Endometrial microvascular endothelial cells (primary cell): ENCODE data around the gene ARMC6. TPM values are rescaled to one million over a fixed set of nuclear protein-coding genes. Genes with fewer than 3 reads are reported as not detected.

Experiments used
- in situ Hi-C: cut with HindIII; loops from 2 replicates; pipeline ENCODE4 v1.10.0; 2017; ENCODE audit warnings: low sequenced_read_pairs, low pct_unique_long_range_greater_than_20kb; ENCODE audit errors: inconsistent ontology term
- total RNA-seq: library from RNA; depleted of rRNA; stranded (reverse); fragments of >200 nt; gene quantifications from one replicate; pipeline ENCODE4 v1.2.3, GENCODE V29; 2015; ENCODE audit errors: inconsistent ontology term

ARMC6 gene
- total RNA-seq, result 63.6 TPM

- in situ Hi-C loops, result no loop called here
These were observed at the start of gene ARMC6, which contains the start of gene SUGP2 for GRCh38 chr19:19033426-19034203. ARMC6 (plus strand) TSS chr19:19033603; CDS start chr19:19034210, 607 bp downstream. SUGP2 (minus strand) TSS chr19:19033517; CDS start chr19:19031071, 2,446 bp downstream.

DNA sequence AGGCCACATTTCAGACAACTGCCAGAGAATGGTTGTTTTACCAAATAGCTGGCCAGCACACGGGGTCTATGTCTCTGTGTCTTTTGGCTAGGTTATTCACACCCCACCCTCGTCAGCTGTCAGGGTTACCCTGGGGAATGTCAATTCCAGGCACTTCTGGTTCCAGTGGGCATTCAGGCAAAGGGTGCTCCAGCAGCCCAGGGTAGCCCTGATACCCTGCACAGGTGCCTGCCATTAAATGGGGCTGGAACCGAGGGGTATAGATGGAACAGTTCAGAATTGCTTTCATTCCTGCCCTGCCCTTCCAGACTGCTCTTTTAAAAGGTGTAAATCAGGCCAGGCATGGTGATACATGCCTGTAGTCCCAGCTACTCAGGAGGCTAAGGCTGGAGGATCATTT, 49.2 kb upstream of the ARMC6 start:
- in situ Hi-C loops, result no loop called here

- in situ Hi-C loops, result no loop called here
These were observed 48.1 kb upstream of the ARMC6 start for GRCh38 chr19:18985257-18985656.

- in situ Hi-C loops, result no loop called here
These were observed 45.9 kb upstream of the ARMC6 start for GRCh38 chr19:18987456-18987855.

DNA sequence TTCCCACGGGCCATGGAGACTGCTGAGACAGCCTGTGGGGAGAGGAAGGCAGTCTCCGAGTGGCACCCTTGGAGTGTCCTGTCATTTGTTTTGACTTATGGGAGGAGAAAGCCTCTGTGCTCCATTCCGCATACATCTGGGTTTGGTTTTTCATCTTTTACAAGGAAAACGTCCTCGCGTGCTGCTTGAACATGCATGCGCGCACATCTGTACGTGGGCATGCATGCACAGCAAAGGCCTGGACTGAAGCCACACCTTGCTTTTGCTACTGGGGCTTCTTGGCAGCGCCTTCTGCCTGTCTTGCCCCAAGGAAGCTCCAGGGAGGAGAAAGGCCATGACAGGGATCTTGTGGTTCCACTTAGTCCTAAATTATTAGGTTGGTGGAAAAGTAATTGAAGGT, 44.1 kb upstream of the ARMC6 start:
- in situ Hi-C loops, result no loop called here

- in situ Hi-C loops, result no loop called here
These were observed 43.2 kb upstream of the ARMC6 start for GRCh38 chr19:18990128-18990708.

DNA sequence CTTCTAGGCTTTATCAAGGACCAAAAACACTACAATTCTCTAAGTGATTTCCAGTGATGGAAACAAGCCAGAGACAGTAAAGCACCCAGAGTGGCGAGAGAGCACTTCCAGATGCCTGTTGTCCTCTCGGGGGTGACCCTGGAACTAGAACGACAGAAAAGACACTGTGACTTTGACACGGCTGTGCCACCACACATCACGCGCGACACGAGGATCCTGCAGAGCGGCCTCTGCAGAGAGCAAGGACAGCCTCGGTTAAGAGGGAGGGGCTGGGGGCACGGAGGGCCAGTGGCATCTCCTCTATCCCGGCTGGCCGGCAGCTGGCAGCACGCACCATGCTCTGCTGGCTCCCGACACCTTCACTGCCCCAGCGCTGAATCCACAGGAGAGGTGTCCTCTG, 42.4 kb upstream of the ARMC6 start:
- in situ Hi-C loops, result no loop called here

DNA sequence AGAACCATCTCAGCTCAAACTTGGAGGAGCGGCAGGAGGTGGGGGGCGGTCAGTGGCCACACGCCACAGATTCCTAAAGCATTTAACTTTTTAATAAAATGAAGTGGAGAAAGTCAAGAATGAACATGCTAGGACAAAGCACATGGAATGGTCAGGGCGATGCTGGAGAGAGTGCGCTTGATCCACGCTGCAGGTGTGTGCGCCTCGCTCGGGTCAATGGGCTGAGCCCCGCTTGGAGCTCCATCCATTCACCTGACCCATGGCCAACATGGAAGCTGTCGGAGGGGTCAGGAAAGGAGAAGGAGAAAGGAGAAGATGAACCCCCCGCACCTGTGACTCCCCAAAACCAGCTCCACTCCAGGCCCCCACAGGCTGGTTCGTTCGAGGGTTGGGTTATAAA, 41.9 kb upstream of the ARMC6 start:
- in situ Hi-C loops, result no loop called here

GRCh38 chr19:18992696-18993095, 40.7 kb upstream of the ARMC6 start:
- in situ Hi-C loops, result no loop called here

DNA sequence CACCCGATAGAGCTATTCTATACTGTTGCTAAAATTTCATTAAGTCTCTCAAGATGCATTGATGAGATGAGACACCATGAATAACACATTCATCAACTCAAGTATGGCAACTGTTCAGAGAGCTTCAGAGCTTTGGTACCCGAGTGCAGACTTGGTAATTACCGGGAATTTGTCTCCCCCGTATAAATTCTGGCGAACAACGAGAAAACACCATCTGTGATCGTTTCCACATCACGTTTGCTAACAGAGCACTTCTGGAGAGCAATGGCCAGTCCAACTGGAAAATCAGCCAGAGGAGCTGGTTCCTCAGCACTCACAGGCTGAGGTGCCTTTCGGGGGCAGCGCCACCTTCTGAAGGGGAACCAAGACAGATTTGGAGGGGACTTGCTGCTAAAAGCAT, 40.3 kb upstream of the ARMC6 start:
- in situ Hi-C loops, result no loop called here

DNA sequence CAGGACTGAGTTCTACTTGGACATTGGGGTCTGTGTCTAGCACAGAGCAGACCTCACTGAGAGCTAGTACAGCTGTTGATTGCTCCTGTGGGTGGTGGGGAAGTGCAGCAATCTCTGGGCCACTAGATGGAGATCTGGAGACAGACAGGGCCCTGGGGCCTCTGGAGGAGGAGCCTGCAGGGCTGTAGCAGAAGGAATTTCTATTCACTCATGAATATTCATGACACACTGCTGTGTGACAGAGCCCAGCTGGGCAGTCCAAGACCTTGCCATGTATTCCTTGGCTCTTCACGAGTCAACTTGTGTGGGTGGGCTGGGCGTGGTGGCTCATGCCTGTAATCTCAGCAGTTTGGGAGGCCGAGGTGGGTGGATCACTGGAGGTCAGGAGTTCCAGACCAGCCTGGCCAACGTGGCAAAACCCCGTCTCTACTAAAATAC, 37.6 kb upstream of the ARMC6 start:
- in situ Hi-C loops, result no loop called here

GRCh38 chr19:18996351-18996750, 37.1 kb upstream of the ARMC6 start:
- in situ Hi-C loops, result no loop called here

DNA sequence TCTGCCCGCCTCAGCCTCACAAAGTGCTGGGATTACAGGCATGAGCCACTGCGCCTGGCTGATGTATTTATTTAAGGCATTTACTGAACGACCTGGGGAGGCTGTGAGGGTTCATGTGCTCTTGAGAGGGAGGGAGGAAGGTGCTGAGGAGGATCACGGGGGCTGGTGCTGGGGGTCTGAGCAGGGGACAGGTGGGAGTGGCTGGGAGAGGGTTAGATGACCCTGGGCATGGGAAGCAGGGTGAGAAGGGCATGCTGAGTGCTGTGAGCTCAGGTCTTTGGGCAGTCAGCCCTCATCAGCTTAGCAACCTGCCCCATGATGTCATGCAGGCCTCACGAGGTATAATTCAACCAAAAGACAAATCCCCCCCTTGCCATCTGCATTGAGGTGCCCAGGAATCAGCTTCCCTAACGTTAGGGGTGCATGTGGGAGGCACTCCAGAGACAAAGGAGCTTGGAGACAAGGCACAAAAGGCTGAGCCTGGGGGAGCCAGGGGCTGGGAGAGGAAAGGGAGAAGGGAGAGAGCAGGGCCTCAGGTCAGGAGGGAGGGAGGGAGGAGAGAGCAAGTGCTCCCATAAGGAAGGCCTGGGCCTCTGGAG, 36.5 kb upstream of the ARMC6 start:
- in situ Hi-C loops, result no loop called here

- in situ Hi-C loops, result no loop called here
These were observed 35.1 kb upstream of the ARMC6 start for GRCh38 chr19:18998276-18998675.

- in situ Hi-C loops, result no loop called here
These were observed 34.2 kb upstream of the ARMC6 start for GRCh38 chr19:18999016-18999758.

- in situ Hi-C loops, result no loop called here
These were observed 33.3 kb upstream of the ARMC6 start for GRCh38 chr19:18999896-19000620.

GRCh38 chr19:19004144-19004543, 29.3 kb upstream of the ARMC6 start:
- in situ Hi-C loops, result no loop called here

DNA sequence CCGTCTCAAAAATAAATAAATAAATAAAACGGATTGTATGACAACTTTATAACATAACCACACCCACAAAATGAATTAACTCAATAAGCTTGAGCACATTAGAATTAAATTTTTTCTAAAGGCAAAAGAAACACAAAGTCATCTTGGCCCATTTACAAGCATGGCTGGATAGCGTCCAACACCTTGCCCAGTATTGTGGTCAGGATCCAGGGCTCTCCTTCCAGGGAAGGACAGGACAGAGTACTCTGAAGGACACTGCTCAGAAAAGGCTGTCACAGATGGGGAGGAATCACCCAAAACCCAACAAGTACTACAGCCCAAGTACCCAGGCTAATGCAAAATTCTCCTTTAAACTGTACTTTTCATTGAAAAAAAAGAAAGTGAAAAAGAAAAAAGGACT, 27.2 kb upstream of the ARMC6 start:
- in situ Hi-C loops, result no loop called here

DNA sequence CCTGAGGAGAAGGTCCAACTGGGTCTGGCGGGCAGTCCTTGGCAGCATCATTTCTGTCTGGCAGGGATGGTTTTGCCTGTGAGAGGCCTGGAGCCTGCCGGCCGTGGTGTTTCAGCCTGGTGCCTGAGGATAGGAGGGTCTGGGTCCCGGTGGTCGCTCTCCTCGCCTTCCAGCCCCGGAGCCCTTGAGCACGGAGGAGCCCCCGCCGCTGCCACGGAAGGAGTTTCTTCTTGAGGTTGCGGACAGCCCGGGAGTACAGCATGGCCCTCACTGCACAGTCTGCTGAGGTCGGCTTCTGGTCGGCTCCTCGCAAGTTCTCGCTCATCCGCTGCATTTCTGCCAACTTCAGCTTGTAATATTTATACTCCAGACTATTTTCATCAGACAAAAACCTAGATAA, 23.5 kb upstream of the ARMC6 start:
- in situ Hi-C loops, result no loop called here
